AG08395 (cell line): ENCODE results near the gene UTP4.

Experiments
- DNase-seq: peaks from one replicate; pipeline ENCODE4 v3.0.0; 2012; ENCODE audit warnings: mixed read lengths, low spot score

The UTP4 gene

DNA sequence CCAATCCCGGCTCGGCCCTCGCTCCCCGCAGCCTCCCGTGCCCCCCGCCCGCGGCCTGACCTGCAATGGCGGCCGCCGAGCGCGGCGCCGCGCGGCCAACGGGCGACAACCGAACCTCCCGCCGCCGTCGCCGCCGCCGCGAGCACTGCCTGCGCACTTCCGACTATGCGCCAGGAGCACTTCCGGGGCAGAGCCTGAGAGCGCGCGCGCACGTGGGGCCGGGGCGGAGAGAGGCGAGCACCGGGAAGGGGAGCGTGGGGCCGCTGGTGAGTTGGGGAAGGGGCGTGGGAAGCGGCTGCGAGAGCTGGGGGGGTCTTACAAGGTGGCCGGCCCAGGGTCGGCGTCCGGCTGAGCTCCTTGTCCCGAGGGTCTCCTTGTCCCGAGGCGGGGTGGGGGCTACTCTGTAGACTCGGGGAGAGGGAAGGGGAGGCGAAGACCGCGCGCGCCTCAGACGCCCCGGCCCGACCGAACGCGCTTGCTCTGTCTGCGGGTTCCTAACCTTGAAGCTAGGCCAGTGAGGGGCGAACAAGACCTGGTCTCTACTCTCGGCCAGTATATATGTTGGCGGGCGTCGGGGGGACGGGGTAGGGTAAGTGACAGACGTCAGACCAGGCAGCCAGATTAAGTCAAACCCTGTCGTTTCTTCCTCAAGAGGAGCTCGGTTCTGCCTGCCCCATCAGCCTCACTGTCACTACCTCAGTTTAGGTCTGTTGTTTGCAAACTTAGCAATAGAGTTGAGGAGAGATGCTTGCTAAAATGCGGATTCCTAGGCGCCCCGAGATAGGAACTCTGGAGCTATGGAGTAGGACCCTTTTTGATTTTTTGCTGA, at the start of gene UTP4, which contains the start of gene CHTF8:
UTP4 (plus strand) TSS at position 226 of the 829 bp plus-strand sequence. CDS start 811 bp downstream, outside the sequence.
CHTF8 (minus strand) TSS at position 165 of the 829 bp plus-strand sequence. CDS start 11,130 bp downstream, outside the sequence.
- DNase-seq, result peak; percentile 92

DNA sequence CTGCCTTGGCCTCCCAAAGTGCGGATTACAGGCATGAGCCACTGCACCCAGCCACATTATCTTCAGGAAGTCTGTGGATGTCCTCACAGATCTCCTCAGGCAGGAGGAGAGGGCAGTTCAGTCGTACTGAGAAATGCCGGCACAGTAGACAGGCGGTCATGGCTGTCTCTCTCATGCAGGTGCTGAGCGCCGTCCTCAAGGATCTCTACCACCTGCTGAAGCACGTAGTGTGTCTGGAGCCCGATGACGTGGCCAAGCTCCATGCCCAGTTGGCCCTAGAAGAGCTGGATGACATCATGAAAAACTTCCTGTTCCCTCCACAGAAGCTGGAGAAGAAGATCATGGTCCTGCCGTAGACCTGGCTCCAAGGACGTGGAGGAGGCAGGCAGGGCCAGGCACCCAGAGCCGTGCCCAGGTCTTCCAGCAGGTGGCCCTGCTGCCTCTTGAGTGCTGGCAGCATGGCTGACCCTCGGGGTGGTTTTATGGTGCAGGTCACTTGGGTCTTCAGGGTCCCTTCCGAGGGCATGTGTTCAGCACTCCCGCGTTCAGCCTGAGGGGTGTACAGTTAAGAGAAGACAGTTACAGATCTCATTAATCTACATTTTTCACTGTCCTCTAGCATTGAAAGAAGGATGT, 49.0 kb upstream of the UTP4 start:
- no peak for DNase-seq

DNA sequence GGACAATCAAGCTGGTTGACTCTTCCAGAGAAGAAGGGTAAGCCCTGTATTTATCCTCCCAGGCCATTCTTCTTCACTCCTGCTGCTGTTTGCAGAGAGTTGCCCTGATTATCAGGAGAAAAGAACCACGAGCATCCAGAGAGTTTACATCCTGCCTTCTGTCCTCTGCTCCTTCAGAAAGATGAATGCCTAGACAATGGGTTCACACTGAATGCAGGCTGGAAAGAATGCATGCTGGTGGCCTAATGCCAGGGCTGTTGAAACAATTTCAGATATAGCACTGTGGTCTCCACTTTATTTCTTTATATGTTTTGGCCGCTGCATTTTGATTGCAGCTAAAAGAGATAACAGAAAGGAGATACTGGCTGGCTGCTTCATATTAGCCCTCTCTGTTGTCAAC, 48.2 kb upstream of the UTP4 start:
- peak; percentile 55 for DNase-seq

DNA sequence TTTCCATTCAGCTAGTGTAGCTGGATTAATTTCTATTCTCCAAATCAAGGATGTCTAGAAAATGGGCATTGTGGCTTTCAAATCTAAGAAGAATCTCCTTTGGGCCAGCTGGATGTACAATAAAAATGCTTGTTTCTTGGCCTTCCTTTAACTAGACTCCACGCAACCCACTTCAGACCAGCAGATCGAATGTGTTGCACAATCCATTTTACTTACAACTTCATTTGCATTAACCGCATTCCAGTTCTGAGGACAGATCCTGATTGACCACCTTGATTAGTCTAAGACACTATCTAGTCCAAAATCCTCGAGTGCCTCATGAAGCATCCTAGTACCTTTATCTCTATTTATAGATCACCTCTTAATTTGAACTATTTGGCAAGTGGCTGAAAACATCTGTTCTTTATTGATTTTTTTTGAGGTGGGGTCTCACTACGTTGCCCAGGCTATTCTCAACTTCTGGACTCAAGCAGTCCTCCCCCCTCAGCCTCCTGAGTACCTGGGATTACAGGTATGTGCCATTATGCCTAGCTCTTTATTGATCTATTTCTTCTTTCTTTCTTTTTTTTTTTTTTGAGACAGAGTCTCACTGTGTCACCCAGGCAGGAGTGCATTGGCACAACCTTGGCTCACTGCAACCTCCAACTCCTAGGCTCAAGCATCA, 47.3 kb upstream of the UTP4 start:
- DNase-seq, result no peak

DNA sequence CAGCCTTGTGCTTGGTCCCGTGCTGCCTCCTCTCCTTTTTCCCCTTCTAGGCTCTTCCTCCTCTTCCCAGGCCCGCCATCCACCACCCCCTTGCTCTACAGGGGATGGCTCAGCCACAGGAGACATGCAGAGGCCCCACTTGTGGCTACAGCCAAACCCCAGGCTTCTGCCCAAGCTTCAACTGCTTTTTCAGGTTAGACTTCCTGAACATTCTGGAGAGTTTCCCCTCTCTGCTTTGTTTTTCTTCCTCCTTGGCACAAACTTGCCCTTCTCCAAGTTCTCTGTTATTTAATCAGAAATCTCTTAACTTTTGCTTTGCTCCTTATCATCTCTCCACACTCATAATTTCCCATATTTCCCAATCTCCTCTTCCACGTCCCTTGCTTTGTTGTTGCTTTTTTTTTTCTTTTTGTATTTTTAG, 45.3 kb upstream of the UTP4 start:
- DNase-seq, result no peak

DNA sequence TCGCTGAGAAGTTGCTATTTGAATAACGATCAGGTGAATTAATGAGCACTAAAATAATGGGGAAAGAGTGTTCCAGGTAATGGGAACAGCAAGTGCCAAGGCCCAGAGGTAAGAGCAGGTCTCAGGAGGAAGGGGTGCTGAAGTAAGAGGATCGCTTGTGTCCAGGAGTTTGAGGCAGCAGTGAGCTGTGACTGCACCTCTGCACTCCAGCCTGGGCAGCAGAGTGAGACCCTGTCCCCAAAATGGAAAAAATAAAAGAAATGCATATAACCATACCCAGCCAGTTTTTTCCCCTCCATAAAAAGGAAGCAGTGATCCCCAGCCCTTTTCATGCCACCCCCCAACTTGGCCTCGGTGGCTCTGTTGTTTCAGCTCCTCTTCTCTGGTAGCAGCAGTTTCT, 43.8 kb upstream of the UTP4 start:
- DNase-seq, result no peak

DNA sequence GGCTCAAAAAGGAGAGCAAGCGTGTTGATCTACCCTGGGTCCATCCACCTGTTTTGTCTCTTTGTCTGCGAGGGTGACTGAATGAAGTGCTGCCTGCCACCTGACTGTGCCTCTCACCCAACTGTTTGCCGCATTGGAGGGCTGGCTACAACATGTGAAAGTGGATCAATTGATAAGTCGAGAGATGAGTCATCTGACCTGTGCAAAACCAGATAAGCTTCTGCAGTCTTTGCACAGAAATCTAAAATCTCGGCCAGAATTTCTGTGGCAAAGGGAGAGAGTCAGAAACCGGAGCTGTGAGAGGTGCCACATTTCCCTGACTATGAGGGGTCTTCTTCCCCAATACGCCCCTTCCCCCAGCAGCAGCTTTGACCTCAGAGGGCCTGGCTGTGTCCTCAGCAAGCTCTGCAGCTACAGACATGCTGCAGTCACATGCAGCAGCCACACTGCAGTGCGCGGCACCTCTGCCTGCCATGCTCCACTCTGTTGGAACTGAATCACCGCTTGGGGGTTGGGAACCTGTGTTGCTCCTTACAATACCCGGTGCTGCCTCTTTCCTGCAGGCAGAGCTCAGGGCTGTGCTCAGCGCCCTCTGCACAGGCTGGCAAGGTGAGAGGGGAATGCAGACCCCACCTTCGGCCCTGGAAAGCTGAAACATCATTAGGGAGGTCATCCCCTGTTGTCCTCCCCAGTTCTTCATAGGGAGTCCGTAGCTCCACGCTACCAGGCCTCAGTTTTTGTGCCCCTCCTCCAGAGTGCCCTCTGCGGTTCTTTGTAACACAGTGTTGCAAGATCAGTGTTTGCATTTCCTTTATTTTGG, 43.1 kb upstream of the UTP4 start:
- DNase-seq, result no peak

DNA sequence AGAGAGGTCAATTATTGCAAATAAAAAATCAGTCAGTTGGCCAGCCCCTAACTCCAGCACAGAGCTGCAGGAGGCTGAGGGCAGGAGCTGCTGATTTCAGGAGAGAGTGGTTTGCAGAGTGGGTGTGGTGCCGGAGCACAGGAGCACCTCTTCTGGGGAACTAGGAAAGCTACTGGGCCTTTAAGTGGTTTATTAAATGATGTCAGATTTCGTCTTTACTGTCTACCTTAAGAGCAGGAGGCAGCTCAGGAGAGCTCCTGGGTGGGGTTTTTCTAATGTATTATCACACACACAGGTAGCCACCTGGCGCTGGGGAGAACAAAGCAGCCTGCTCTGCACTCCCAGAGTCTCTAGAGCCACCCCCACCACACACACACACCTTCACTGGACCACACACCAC, 38.5 kb upstream of the UTP4 start:
- no peak for DNase-seq

DNA sequence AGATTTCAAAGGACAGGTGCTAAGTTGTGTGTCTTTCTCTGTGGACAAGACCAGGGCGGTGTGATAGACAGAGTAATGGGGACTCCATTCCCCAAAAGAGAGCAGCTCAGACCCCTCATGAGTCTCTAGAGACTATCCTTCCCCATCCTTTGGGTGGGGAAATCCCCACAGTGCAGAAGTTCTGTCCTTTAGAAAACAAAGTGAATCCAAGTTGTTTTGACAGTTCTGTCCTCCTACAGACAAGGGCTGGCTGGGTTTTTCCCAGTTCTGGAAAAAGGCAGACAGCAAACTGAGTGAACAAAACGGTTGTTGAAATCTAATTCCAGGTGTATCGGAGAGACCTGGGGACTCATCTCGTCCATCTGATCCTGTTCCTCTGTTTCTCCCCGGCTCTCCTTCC, 37.9 kb upstream of the UTP4 start:
- no peak for DNase-seq

DNA sequence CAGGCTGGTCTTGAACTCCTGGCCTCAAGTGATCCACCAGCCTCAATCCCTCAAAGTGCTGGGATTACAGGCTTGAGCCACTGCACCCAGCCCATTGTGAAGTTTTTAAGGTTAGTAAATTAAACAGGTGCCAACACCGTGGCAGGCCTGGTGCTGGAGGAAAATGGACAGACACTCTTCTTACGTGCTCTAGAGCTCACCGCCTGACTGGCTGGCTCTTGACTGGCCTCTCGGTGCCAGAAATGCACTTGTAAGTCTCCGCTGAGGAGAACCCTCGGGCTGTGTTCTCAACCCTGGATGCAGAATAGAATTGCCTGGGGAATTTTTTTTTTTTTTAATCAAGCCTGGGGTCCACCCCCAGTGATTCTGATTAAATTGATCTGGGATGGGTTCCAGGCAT, 37.3 kb upstream of the UTP4 start:
- DNase-seq, result no peak

DNA sequence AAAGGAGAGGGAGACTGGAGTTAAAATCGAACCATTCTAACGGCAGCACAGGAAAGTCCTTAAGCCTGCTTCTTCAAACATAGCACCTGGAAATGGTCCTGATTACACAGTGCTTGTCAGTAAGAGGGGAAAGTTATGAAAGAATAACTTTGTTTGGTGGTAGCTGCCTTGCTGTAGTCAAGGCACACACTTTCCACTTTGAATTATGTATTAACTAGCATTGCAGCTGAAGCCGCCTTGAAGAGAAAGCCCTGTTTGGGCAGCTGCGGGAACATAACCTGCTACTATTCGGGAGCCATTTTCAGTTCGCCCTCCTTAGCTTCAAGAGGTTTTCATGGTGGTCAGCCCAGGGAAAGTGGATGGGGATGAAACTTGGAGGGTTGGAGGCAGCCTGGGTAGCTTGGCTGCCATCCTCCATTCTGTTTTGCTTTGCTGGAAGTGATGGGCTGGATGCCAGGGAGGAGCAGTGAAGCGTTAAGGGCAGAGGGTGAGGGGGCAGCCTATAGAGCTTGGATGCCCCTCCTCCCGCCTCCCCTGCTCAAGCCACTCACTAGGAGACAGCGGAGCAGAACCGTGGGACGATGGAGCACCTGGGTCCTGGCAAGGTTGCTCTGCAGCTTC, 32.3 kb upstream of the UTP4 start:
- no peak for DNase-seq

DNA sequence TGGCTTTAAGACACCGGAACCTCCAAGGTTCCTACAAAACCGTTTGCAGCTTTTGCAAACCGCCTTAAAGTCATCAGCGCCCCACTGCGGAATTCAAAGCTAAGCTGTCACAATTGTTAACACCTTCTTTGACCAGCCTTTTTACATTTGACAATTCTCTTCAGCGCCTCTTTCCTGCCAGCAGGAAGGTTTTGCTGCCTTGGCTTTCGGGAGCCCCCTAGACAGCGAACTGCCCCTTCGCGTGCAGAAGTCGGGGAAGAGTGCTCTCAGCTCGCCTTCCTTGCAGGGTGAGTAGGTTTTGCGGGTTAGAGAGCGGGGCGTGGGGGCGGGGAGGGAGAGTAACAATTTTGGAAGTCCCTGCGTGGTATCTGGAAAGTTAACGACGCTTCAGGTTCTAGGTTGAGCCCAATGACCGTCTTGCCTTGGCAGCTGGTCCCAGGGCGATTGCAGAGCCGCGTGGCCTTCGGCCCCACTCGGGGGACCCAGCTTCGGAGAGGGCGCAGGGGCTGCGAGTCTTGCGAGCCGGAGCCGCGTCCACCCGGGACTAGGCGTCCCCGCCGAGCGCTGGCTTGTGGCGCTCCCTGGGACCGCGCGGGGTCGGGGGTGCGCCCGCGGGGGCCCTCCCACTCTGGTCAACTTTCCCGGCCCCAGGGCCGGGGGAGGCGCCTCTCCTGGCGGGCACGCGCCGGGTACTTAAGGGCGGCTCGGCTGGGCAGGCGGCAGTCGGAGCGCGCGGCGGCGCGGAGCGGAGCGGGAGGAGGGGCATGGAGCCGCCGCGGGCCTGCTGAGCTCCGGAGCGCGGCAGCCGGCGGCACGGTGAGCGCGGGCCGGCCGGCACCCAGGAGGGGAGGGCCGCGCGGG, 26.7 kb upstream of the UTP4 start, which contains the start of gene HAS3:
HAS3 (plus strand) TSS at position 153 of the 861 bp plus-strand sequence. CDS start 3,743 bp downstream, outside the sequence.
- DNase-seq, result peak; percentile 66

DNA sequence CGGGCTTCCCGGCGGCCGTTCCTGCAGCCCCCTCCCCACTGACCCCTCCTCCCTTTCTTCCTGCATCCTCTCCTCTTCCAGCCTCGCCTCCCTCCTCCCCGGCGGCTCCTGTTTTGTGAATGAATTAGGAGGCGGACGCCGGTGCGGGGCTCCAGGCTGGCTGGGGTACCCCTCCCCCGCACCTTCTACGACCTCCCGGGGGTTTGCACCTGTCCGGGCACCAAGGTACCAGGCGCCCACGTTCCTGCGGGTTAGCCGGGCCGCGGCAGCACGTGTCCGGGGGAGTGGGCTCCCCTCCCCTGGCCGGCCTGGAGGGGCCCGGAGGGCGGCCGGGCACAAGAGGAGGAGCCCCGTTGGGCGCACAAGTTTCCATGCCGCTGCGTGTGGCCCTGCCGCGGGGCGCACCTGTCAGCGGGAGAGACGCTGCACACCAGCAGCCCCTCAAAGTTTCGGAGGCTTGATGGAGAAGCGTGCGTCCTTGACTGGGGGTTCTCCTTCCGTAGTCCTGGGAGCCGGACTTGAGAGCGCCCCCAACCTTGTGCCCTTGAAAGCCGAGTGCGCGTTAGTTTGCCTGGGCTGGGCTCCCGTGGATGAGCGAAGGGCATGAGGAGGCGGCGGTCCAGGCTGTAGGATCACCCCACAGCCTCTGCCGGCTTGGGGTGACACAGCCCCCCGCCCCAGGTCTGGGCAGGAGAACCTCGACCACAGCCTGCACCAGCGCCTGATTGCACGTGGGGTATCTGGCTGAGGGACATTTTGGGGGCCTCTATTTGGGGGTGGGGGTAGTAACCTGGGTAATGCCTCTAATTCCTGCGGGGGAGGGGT, 25.7 kb upstream of the UTP4 start:
- no peak for DNase-seq

DNA sequence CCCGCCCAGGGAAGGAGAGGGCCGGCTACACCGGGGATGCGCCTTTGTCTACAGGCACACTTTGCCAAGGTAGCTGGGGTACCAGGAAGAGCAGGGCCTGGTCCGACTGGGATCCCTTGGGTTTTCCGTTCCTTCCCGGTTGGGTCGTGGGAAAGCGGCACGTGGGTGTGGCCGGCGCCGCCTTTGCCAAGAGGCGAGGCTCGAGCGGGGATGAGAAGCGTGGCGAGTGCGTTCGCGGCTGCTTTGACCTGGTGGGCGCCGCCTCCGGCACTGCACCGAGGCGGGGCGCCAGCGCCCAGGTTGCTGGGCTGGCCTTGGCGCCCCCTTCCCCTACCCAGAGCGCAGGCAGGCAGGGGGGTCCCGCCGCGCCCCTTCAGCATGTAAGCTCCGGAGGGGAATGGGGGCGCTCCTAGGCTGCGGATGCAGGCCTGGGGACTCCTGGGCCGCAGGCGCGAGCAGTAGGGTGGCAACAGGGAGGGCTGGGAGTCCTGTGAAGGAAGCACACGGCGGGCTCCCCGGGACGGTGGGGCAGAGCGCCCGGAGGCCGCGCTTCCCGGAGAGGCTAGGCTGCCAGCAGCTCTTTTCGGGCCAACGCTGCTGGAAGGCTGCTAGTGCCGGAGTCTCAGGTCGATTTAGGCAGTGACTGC, 25.0 kb upstream of the UTP4 start:
- peak; percentile 44 for DNase-seq

DNA sequence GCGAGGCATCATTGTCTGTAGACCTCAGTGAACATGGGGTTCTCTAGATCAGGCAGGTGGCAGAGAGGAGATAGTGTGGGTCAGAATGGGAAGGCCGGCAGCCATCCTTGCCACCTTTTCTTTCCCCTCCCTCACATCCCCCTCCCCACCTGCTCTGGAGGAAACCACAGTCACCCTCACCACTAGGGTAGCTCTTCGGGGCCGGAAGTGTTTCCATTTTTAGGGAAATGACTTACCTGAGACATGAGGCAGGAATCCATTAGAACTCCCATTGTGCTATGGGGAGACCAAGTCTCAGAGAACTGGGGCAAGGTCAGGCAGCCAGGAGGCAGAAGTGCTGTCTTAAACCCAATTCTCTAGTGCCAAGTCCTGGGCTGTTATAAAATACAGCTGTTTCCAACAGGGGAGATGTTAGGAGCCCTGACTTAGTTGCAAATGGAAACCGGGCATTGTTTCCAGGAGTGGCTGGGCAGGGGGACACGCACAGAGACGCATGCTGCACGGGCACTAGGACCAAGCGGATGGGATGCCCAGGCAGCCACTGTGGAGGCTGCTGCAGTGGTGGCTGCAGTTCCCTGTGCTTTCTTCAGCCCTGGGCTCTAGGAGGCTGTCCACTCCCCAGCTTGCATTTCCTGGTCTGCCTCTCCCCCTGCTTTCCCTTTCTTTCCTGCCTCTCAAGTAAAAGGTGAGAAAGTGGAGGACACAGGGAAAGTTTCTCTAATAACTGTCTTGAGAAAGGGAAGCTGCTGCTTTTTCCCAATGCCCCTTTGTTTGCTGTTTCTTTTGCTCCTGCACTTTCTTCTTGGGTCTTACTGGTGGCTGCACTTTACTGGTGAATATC, 24.2 kb upstream of the UTP4 start:
- no peak for DNase-seq

DNA sequence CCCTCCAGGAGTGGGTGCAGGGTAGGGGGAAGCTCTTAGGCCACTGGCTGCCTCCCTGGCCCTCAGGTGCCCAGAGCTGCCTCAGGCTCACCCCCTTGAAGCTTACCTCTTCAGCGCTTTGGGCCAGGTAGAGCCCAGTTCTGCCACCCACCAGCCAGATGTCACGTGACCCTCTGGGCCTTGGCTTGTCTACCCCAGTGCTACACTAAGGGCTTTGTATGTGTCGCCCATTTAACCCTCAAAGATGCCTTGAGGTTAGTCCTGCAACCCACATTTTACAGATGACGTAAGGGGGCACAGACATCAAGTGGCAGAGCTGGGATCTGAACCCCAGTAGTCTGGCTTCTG, 23.6 kb upstream of the UTP4 start:
- DNase-seq, result no peak

DNA sequence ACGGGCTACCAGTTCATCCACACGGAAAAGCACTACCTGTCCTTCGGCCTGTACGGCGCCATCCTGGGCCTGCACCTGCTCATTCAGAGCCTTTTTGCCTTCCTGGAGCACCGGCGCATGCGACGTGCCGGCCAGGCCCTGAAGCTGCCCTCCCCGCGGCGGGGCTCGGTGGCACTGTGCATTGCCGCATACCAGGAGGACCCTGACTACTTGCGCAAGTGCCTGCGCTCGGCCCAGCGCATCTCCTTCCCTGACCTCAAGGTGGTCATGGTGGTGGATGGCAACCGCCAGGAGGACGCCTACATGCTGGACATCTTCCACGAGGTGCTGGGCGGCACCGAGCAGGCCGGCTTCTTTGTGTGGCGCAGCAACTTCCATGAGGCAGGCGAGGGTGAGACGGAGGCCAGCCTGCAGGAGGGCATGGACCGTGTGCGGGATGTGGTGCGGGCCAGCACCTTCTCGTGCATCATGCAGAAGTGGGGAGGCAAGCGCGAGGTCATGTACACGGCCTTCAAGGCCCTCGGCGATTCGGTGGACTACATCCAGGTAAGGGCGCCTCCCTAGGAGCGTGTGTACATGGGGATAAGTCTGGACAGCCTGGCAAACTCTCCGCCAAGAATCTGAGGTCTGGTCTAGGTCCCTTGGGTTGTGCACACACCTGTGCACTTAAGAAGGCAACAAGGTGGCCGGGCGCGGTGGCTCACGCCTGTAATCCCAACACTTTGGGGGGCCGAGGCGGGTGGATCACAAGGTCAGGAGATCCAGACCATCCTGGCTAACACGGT, 22.8 kb upstream of the UTP4 start:
- no peak for DNase-seq
